ENCODE data around the gene OTOG.

DNA sequence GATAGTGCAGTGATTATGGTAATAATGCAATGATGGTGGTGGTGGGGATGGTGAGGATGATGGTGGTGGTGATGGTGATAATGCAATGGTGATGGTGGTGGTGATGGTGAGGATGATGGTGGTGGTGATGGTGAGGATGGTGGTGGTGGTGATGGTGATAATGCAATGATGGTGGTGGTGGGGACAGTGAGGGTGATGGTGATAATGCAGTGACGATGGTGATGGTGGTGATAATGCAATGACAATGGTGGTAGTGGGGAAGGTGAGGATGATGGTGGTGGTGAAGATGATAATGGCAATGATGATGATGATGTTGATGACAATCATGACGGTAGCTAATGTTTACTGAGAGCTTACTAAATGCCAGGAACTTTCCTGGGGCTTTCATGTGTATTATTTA, 92.7 kb downstream of the OTOG start:
- TF ChIP-seq, protein P1, sequence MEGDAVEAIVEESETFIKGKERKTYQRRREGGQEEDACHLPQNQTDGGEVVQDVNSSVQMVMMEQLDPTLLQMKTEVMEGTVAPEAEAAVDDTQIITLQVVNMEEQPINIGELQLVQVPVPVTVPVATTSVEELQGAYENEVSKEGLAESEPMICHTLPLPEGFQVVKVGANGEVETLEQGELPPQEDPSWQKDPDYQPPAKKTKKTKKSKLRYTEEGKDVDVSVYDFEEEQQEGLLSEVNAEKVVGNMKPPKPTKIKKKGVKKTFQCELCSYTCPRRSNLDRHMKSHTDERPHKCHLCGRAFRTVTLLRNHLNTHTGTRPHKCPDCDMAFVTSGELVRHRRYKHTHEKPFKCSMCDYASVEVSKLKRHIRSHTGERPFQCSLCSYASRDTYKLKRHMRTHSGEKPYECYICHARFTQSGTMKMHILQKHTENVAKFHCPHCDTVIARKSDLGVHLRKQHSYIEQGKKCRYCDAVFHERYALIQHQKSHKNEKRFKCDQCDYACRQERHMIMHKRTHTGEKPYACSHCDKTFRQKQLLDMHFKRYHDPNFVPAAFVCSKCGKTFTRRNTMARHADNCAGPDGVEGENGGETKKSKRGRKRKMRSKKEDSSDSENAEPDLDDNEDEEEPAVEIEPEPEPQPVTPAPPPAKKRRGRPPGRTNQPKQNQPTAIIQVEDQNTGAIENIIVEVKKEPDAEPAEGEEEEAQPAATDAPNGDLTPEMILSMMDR (IDR thresholded peaks at IDR 0.05; ENCODE audit: insufficient read depth, low read length): no peak
- TF ChIP-seq POLR2AphosphoS5 (IDR thresholded peaks at IDR 0.05; ENCODE audit: low read depth): no peak
- no peak for TF ChIP-seq SPI1 (IDR thresholded peaks at IDR 0.05; ENCODE audit: borderline replicate concordance, low read depth)

Data from HL-60 (cell line).